Prostate gland (tissue), 2 donors: Measurements from ENCODE around the gene CABLES2.

Source experiments
- CTCF ChIP-seq, 4 experiments: fragments of 200-600 bp in 2 of 4; fragments of 450-650 bp in 2 of 4; sonication (generic) in 2 of 4; IDR thresholded peaks; 1 replicate in 3 of 4; 2 replicates in 1 of 4; pipeline ENCODE4 v1.5.1; 2016 to 2019; ENCODE audit warnings: antibody characterized with exemption in 4 of 4, mild to moderate bottlenecking in 2 of 4, moderate library complexity in 2 of 4
- POLR2A ChIP-seq: fragments of 450-650 bp; IDR thresholded peaks from one replicate; pipeline ENCODE4 v1.6.1; 2016; ENCODE audit warnings: antibody characterized with exemption, mild to moderate bottlenecking
- POLR2AphosphoS5 ChIP-seq: sonication (generic); formaldehyde crosslinking; IDR thresholded peaks from one replicate; pipeline ENCODE4 v1.6.1; 2017; ENCODE audit warnings: antibody characterized with exemption

GRCh38 chr20:62395311-62396242, 11.5 kb downstream of the CABLES2 start:
- TF ChIP-seq CTCF (IDR thresholded peaks at IDR 0.05) (no peak), POLR2A (no peak), POLR2AphosphoS5 (no peak)
